Natural killer cell (primary cell): ENCODE results near the gene DPYD. TPM values are rescaled to one million over a fixed set of nuclear protein-coding genes. Genes with fewer than 3 reads are reported as not detected.

Experiments used
- ATAC-seq, 3 donors: fragments of 150-1000 bp in 2 of 3; fragments of 200-7000 bp in 1 of 3; cut with Tn5 transposase; 1 replicate in 1 of 3; 2 replicates in 2 of 3; pipeline ENCODE4 v1.10.0; 2021; ENCODE audit warnings: mild to moderate bottlenecking in 2 of 3, moderate library complexity in 2 of 3
- DNase-seq, 2 donors: peaks; one replicate each; pipeline versions ENCODE4 v3.0.0 to v3.0.0-alpha.2; 2013 to 2021; ENCODE audit warnings: mixed read lengths in 1 of 2
- H3K27ac ChIP-seq: one replicate; pipeline ENCODE4 v1.5.1; 2013; ENCODE audit warnings: mild to moderate bottlenecking, low read length
- H3K27me3 ChIP-seq: one replicate; pipeline ENCODE4 v1.6.1; 2013; ENCODE audit warnings: low read length; ENCODE audit not compliant: control insufficient read depth, insufficient read depth
- H3K36me3 ChIP-seq: one replicate; pipeline ENCODE4 v1.6.1; 2013; ENCODE audit warnings: low read length; ENCODE audit not compliant: control insufficient read depth, insufficient read depth
- H3K4me1 ChIP-seq: one replicate; pipeline ENCODE4 v1.6.1; 2013; ENCODE audit warnings: low read length; ENCODE audit not compliant: control insufficient read depth, insufficient read depth
- H3K4me3 ChIP-seq: one replicate; pipeline ENCODE4 v1.5.1; 2013; ENCODE audit warnings: low read length
- H3K9me3 ChIP-seq: one replicate; pipeline ENCODE4 v1.6.1; 2013; ENCODE audit warnings: low read length; ENCODE audit not compliant: control insufficient read depth, insufficient read depth
- H3K27ac Mint-ChIP-seq, 2 donors: one replicate each; pipeline ENCODE4 v1.8.0; 2022; ENCODE audit warnings: mild to moderate bottlenecking in 2 of 2, mixed read lengths in 2 of 2, moderate library complexity in 1 of 2
- H3K27me3 Mint-ChIP-seq, 2 donors: one replicate each; pipeline ENCODE4 v1.8.0; 2022; ENCODE audit warnings: low read depth in 2 of 2, mixed read lengths in 2 of 2
- H3K36me3 Mint-ChIP-seq: one replicate; pipeline ENCODE4 v1.8.0; 2022; ENCODE audit warnings: mixed read lengths
- H3K4me1 Mint-ChIP-seq, 2 donors: one replicate each; pipeline ENCODE4 v1.8.0; 2022; ENCODE audit warnings: mixed read lengths in 2 of 2
- H3K4me3 Mint-ChIP-seq: one replicate; pipeline ENCODE4 v1.8.0; 2022; ENCODE audit warnings: mild to moderate bottlenecking, moderate library complexity, mixed read lengths
- H3K9me3 Mint-ChIP-seq, 2 donors: one replicate each; pipeline ENCODE4 v1.8.0; 2022; ENCODE audit warnings: mixed read lengths in 2 of 2
- WGBS: methylation state at CpG from one replicate; pipeline ENCODE4 v1.1.7; 2013; ENCODE audit warnings: missing lambda C conversion rate; ENCODE audit not compliant: insufficient coverage; 5-methylcytosine and 5-hydroxymethylcytosine counted together
- intact Hi-C: fragments of 100-400 bp; cut with micrococcal nuclease; formaldehyde crosslinking; loops from one replicate; pipeline ENCODE4 v1.14.2; 2022
- total RNA-seq, 4 donors: library from RNA; stranded (reverse); fragments of 120-200 nt in 1 of 4; gene quantifications; one replicate each; pipeline versions ENCODE4 v1.2.3 to v1.2.4, GENCODE V29; 2013 to 2022
- TF ChIP-seq, protein P1 (sequence below): fragments of 200-600 bp; IDR thresholded peaks from one replicate; pipeline ENCODE4 v1.8.0; 2022; ENCODE audit warnings: antibody characterized with exemption

DPYD gene
- total RNA-seq, 3 donors from 2014 or later (not counting 1 experiment from before 2014, with no cell fraction given), result 56.6 to 66.7 (median 56.9) TPM

GRCh38 chr1:97934491-97934890 lies 13.7 kb upstream of the DPYD start:
- H3K9me3 ChIP-seq, result no peaks in the 10 kb centered on the region
- H3K36me3 ChIP-seq, result no peaks in the 10 kb centered on the region
- 97% methylated on average over 6 of the region's 6 CpGs for WGBS
- no peak overlapping the region for H3K4me3 ChIP-seq
- Mint-ChIP-seq H3K36me3 (no peaks in the 10 kb centered on the region), H3K27me3 (peaks cover 6 to 29% of the 10 kb centered on the region in 2 donors), H3K4me3 (no peak overlapping the region), H3K4me1 (no peaks in the 10 kb centered on the region), H3K9me3 (no peaks in the 10 kb centered on the region), H3K27ac (no peak overlapping the region)
- no peak for ATAC-seq
- intact Hi-C loops, result no loop called here
- TF ChIP-seq, protein P1, sequence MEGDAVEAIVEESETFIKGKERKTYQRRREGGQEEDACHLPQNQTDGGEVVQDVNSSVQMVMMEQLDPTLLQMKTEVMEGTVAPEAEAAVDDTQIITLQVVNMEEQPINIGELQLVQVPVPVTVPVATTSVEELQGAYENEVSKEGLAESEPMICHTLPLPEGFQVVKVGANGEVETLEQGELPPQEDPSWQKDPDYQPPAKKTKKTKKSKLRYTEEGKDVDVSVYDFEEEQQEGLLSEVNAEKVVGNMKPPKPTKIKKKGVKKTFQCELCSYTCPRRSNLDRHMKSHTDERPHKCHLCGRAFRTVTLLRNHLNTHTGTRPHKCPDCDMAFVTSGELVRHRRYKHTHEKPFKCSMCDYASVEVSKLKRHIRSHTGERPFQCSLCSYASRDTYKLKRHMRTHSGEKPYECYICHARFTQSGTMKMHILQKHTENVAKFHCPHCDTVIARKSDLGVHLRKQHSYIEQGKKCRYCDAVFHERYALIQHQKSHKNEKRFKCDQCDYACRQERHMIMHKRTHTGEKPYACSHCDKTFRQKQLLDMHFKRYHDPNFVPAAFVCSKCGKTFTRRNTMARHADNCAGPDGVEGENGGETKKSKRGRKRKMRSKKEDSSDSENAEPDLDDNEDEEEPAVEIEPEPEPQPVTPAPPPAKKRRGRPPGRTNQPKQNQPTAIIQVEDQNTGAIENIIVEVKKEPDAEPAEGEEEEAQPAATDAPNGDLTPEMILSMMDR, result no peak
- no peak overlapping the region for H3K27ac ChIP-seq
- H3K27me3 ChIP-seq, result peaks cover 2% of the 10 kb centered on the region
- H3K4me1 ChIP-seq, result no peaks in the 10 kb centered on the region
- no peak for DNase-seq

- DNase-seq (no peak), ATAC-seq (no peak)
- TF ChIP-seq, protein P1, result no peak
- Histone ChIP-seq H3K4me3 (no peak overlapping the region), H3K27ac (no peak overlapping the region), H3K9me3 (no peaks in the 10 kb centered on the region), H3K36me3 (no peaks in the 10 kb centered on the region), H3K27me3 (peaks cover 2% of the 10 kb centered on the region), H3K4me1 (no peaks in the 10 kb centered on the region)
- intact Hi-C loops, result no loop called here
- no peak overlapping the region for H3K4me3 Mint-ChIP-seq
- H3K4me1 Mint-ChIP-seq, result peaks cover 8 to 10% of the 10 kb centered on the region in 2 donors
- H3K27ac Mint-ChIP-seq, result no peak overlapping the region
- no peaks in the 10 kb centered on the region for H3K36me3 Mint-ChIP-seq
- peaks cover 6 to 29% of the 10 kb centered on the region in 2 donors for H3K27me3 Mint-ChIP-seq
- WGBS, result 100% methylated on average over 2 of the region's 5 CpGs
- H3K9me3 Mint-ChIP-seq, result no peaks in the 10 kb centered on the region
These were observed 9.3 kb upstream of the DPYD start for GRCh38 chr1:97929874-97930851.

GRCh38 chr1:97926017-97926708 lies 5.3 kb upstream of the DPYD start:
- TF ChIP-seq, protein P1, result no peak
- Histone ChIP-seq H3K9me3 (no peaks in the 10 kb centered on the region), H3K36me3 (no peaks in the 10 kb centered on the region), H3K4me1 (peaks cover 3% of the 10 kb centered on the region), H3K27ac (no peak overlapping the region), H3K4me3 (no peak overlapping the region), H3K27me3 (no peaks in the 10 kb centered on the region)
- intact Hi-C loops, result no loop called here
- Mint-ChIP-seq H3K36me3 (no peaks in the 10 kb centered on the region), H3K4me1 (peaks cover 13 to 15% of the 10 kb centered on the region in 2 donors), H3K27ac (no peak overlapping the region), H3K4me3 (no peak overlapping the region), H3K27me3 (no peaks in the 10 kb centered on the region), H3K9me3 (no peaks in the 10 kb centered on the region)
- ATAC-seq (peak in 2 of 3 donors; percentile 32 to 39), DNase-seq (no peak)
- WGBS, result 71% methylated on average over 3 of the region's 3 CpGs
